OCI-LY7 (cell line): ENCODE results near the gene FBLN2. TPM values are rescaled to one million over a fixed set of nuclear protein-coding genes. Genes with fewer than 3 reads are reported as not detected.

Source experiments
- BruUV-seq: library from RNA; stranded (reverse); fragments of 400-500 nt; replicated peaks from 2 replicates; lab custom pipeline; 2021; lab: Mats Ljungman, UMichigan
- CTCF ChIA-PET: fragments of 300-600 bp; sonication (Branson Sonifier 250); formaldehyde crosslinking; loops from one replicate; lab custom pipeline; 2022; ENCODE audit warnings: antibody characterized with exemption; ENCODE audit not compliant: unreplicated experiment; lab: Charles Lee
- POLR2A ChIA-PET: fragments of 300-600 bp; sonication (Branson Sonifier 250); formaldehyde crosslinking; loops from one replicate; lab custom pipeline; 2022; ENCODE audit warnings: antibody characterized with exemption; lab: Charles Lee
- DNase-seq: peaks from one replicate; pipeline ENCODE4 v3.0.0-alpha.2; 2015; ENCODE audit warnings: low spot score
- H2AFZ ChIP-seq: fragments of 200-600 bp; sonication (generic), shearing (Covaris generic); 2 replicates; pipeline ENCODE4 v1.6.1; 2014; ENCODE audit warnings: mild to moderate bottlenecking, antibody characterized with exemption, low read length, moderate library complexity
- H3K27ac ChIP-seq: fragments of 200-600 bp; sonication (generic); 2 replicates; pipeline ENCODE4 v1.5.1; 2014; ENCODE audit warnings: mixed run types, low read depth, mild to moderate bottlenecking, moderate library complexity, low read length, inconsistent platforms; ENCODE audit not compliant: poor library complexity, severe bottlenecking
- H3K36me3 ChIP-seq: fragments of 200-600 bp; sonication (generic); 2 replicates; pipeline ENCODE4 v1.6.1; 2014; ENCODE audit warnings: mild to moderate bottlenecking, antibody characterized with exemption, low read length, moderate library complexity, mixed read lengths; ENCODE audit not compliant: insufficient read depth
- H3K4me1 ChIP-seq: fragments of 200-600 bp; sonication (generic); 2 replicates; pipeline ENCODE4 v1.5.1; 2014; ENCODE audit warnings: mild to moderate bottlenecking, low read length; ENCODE audit not compliant: insufficient read depth, poor library complexity, severe bottlenecking
- H3K4me2 ChIP-seq: fragments of 200-600 bp; sonication (generic); 2 replicates; pipeline ENCODE4 v1.6.1; 2014; ENCODE audit warnings: mild to moderate bottlenecking, low read length
- H3K4me3 ChIP-seq: fragments of 200-600 bp; sonication (generic); 2 replicates; pipeline ENCODE4 v1.5.1; 2014; ENCODE audit warnings: mild to moderate bottlenecking, low read depth, low read length; ENCODE audit not compliant: poor library complexity, severe bottlenecking
- H3K79me2 ChIP-seq: fragments of 200-600 bp; sonication (generic); 2 replicates; pipeline ENCODE4 v1.6.1; 2016; ENCODE audit warnings: low read depth, mild to moderate bottlenecking, low read length, moderate library complexity, mixed read lengths; ENCODE audit not compliant: insufficient read depth
- H3K9me2 ChIP-seq: fragments of 200-600 bp; sonication (generic); 2 replicates; pipeline ENCODE4 v1.6.1; 2016; ENCODE audit warnings: mild to moderate bottlenecking, low read length, mixed read lengths; ENCODE audit not compliant: insufficient read depth
- H3K9me3 ChIP-seq: fragments of 200-600 bp; sonication (generic); 2 replicates; pipeline ENCODE4 v1.6.1; 2014; ENCODE audit warnings: mild to moderate bottlenecking, mixed run types, low read length, mixed read lengths
- H4K20me1 ChIP-seq: fragments of 200-600 bp; sonication (generic); 2 replicates; pipeline ENCODE4 v1.6.1; 2014; ENCODE audit warnings: mild to moderate bottlenecking, antibody characterized with exemption, low read length, moderate library complexity, mixed read lengths; ENCODE audit not compliant: insufficient read depth
- EZH2phosphoT487 ChIP-seq: fragments of 200-600 bp; sonication (generic); IDR thresholded peaks from 2 replicates; pipeline ENCODE4 v1.6.1; 2018; ENCODE audit warnings: low read depth, borderline replicate concordance, mild to moderate bottlenecking, mixed run types, antibody characterized with exemption, low read length, moderate library complexity, mixed read lengths
- intact Hi-C: fragments of 100-400 bp; cut with micrococcal nuclease; formaldehyde crosslinking; loops from one replicate; pipeline ENCODE4 v1.10.0; 2022; ENCODE audit not compliant: unreplicated experiment
- total RNA-seq, 2 experiments: library from RNA; depleted of rRNA in 1 of 2; stranded (reverse); fragments of >200 nt in 1 of 2; shearing (Covaris generic) in 1 of 2; gene quantifications; 2 replicates each; pipeline ENCODE4 v1.2.3, GENCODE V29; 2014 to 2022
- TF ChIP-seq, protein P1 (sequence below): fragments of 200-600 bp; sonication (generic); conservative IDR thresholded peaks from 2 replicates; pipeline ENCODE4 v1.5.1; 2014; ENCODE audit warnings: mild to moderate bottlenecking, antibody characterized with exemption, low read length, moderate library complexity, mixed read lengths

The FBLN2 gene
- total RNA-seq, 2 experiments from 2014 or later = not detected

DNA sequence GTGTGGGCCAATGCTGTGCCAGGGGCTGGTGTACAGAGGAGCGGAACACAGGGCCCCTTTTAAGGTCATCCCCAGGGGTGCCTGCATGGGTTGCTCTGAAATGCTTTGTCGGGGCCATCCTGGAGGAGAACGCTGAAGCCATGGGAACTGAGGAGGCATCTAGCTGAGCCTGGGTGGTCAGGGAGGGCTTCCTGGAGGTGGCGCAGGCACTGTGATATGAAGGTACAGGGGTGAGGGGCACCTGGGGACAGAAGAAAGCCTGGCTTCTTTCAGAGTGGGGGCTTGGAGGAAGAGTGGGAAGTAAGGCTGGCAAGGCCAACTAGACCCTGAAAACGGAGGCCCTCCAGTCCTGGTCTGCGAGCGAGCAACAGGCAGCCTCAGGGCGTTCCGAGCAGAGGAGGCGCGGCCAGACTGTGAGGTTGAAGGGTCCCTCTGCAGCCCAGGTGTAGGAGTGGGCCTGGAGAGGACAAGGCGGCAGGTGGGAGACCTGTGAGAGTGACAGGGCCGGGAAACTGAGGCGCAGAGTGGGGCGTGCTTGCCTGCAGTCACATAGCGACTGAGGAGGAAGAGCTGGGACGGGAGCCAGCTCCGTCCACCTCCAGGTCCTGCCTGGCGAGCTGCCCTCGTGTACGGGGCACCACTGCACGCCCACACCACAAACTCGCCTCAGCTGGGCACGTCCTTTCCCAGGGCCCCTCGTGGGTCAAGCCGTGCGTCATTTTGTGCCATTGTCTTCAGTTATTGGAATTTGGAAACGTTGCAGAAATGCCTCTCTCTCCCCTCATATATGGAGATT lies 4.1 kb downstream of the FBLN2 start:
- H2AFZ ChIP-seq = no peak overlapping the region
- H3K4me2 ChIP-seq = no peak overlapping the region
- H3K9me3 ChIP-seq = no peaks in the 10 kb centered on the region
- CTCF ChIA-PET = no interaction called here
- H3K36me3 ChIP-seq = no peaks in the 10 kb centered on the region
- peaks cover 12% of the 10 kb centered on the region for H3K4me1 ChIP-seq
- DNase-seq = no peak
- H3K79me2 ChIP-seq = no peaks in the 10 kb centered on the region
- intact Hi-C loops = no loop called here
- H3K9me2 ChIP-seq = no peaks in the 10 kb centered on the region
- no peak overlapping the region for H3K27ac ChIP-seq
- no peaks in the 10 kb centered on the region for H4K20me1 ChIP-seq
- H3K4me3 ChIP-seq = no peak overlapping the region
- POLR2A ChIA-PET = no interaction called here
- no peak for TF ChIP-seq EZH2phosphoT487
- TF ChIP-seq, protein P1, sequence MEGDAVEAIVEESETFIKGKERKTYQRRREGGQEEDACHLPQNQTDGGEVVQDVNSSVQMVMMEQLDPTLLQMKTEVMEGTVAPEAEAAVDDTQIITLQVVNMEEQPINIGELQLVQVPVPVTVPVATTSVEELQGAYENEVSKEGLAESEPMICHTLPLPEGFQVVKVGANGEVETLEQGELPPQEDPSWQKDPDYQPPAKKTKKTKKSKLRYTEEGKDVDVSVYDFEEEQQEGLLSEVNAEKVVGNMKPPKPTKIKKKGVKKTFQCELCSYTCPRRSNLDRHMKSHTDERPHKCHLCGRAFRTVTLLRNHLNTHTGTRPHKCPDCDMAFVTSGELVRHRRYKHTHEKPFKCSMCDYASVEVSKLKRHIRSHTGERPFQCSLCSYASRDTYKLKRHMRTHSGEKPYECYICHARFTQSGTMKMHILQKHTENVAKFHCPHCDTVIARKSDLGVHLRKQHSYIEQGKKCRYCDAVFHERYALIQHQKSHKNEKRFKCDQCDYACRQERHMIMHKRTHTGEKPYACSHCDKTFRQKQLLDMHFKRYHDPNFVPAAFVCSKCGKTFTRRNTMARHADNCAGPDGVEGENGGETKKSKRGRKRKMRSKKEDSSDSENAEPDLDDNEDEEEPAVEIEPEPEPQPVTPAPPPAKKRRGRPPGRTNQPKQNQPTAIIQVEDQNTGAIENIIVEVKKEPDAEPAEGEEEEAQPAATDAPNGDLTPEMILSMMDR = no peak
- BruUV-seq = no TSS peak

DNA sequence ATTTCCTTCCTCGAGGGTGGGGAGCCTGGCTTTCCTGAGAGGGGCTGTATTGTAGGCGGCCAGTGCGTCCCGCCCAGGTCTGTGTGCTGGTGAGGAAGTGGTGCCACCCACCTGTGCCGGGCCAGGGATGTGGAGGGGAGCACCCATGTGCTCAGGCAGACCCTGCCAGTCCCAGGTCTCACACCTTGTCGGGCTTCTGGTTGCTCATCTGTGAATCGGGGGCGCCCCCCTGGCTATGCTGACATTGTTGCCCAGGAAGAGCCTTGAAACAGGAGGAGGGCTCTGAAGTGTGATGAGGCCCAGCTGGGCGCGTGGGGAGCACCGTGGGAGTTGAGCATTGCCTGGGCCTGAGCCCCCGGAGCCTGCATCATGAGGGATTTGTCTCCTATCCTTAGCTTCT lies 4.8 kb downstream of the FBLN2 start:
- Histone ChIP-seq H3K4me1 (peaks cover 12% of the 10 kb centered on the region), H3K9me3 (no peaks in the 10 kb centered on the region), H3K4me3 (no peak overlapping the region), H3K27ac (no peak overlapping the region), H4K20me1 (no peaks in the 10 kb centered on the region), H3K79me2 (no peaks in the 10 kb centered on the region), H2AFZ (no peak overlapping the region), H3K36me3 (no peaks in the 10 kb centered on the region), H3K9me2 (no peaks in the 10 kb centered on the region), H3K4me2 (no peak overlapping the region)
- ChIA-PET CTCF (interaction anchor here (0.5 kb wide), 1 partner anchor 224 kb away, joined by 3 read pairs; no protein-coding TSS in a partner anchor), POLR2A (no interaction called here)
- peak; percentile 6 for DNase-seq
- no TSS peak for BruUV-seq
- TF ChIP-seq, protein P1 = no peak
- intact Hi-C loops = no loop called here

DNA sequence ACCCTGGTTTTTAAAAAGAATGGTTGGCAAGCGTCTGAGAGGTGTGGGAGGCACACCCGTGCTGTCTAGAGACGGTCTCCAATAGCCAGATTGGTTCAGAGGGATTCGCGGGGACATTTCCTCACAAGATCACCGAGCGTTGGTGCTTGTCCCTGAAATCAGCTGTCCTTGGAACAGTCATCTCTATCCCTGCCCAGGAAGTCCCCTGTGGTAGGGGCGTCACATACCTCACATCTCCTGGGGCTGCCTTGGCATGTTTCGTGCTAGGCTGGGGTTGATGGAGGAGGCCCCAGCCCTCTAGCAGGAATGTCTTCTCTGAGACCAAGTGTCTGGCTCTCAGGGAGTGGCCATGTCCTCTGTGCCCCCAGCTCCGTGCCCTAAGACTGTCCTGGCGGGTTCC lies 6.8 kb downstream of the FBLN2 start:
- Histone ChIP-seq H2AFZ (no peak overlapping the region), H3K4me3 (no peak overlapping the region), H3K36me3 (no peaks in the 10 kb centered on the region), H4K20me1 (no peaks in the 10 kb centered on the region), H3K9me3 (no peaks in the 10 kb centered on the region), H3K9me2 (no peaks in the 10 kb centered on the region), H3K79me2 (no peaks in the 10 kb centered on the region), H3K27ac (no peak overlapping the region), H3K4me1 (peaks cover 12% of the 10 kb centered on the region), H3K4me2 (no peak overlapping the region)
- DNase-seq = no peak
- TF ChIP-seq, protein P1 = no peak
- no peak for TF ChIP-seq EZH2phosphoT487
- BruUV-seq = no TSS peak
- intact Hi-C loops = no loop called here
- ChIA-PET POLR2A (no interaction called here), CTCF (no interaction called here)
